OCI-M1 (cell line): Measurements from ENCODE around the gene JMJD4.

Experiments
- DNase-seq: peaks from one replicate; lab custom pipeline; 2025; lab: John Stamatoyannopoulos, UW

Gene JMJD4

DNA sequence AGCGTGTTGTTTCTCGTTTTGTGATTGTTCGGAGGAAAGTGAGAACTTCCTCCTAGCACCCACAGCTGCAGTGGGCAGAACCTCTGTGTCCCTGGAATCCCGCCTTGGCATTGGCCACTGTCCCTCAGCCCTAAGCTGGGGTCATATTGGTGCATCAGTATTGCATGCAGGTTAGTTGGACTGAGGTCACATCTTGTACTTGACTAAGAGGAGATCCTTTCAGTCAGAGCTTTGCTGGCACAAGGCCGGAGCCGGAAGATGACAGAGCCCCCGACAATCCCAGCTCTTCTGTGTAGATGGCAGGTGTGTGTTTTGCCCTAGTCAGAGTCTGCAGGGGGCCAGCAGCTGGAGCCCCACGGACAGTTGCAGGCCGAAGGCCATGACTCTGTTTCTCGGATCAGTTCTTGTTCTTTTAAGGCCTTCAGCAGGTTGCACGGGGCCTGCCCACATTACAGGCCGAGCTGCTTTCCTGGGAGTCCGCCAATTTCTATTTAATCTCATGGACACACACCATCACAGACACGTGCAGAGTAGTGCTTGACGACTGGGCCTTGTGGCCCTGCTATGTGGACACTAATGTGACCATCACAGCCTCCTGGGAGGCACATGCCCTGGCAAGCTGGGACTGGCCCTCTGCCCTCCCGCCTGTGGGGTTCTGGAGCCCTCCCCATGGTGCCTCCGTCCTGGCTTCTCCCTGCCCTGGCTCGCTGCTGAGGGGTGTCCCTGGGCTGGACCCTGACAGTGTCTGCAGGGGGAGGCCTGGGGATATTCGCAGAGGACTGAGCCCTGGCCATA lies 15.0 kb upstream of the JMJD4 start:
- no peak for DNase-seq

- no peak for DNase-seq
These were observed 14.1 kb upstream of the JMJD4 start for GRCh38 chr1:227749225-227749624.

GRCh38 chr1:227748496-227749182 lies 13.5 kb upstream of the JMJD4 start:
- DNase-seq, result peak; percentile 92

GRCh38 chr1:227747948-227748495 lies 12.9 kb upstream of the JMJD4 start:
- DNase-seq, result no peak

GRCh38 chr1:227747382-227747781 lies 12.3 kb upstream of the JMJD4 start:
- DNase-seq, result no peak

- DNase-seq, result no peak
These were observed 11.6 kb upstream of the JMJD4 start for GRCh38 chr1:227746676-227747075.

DNA sequence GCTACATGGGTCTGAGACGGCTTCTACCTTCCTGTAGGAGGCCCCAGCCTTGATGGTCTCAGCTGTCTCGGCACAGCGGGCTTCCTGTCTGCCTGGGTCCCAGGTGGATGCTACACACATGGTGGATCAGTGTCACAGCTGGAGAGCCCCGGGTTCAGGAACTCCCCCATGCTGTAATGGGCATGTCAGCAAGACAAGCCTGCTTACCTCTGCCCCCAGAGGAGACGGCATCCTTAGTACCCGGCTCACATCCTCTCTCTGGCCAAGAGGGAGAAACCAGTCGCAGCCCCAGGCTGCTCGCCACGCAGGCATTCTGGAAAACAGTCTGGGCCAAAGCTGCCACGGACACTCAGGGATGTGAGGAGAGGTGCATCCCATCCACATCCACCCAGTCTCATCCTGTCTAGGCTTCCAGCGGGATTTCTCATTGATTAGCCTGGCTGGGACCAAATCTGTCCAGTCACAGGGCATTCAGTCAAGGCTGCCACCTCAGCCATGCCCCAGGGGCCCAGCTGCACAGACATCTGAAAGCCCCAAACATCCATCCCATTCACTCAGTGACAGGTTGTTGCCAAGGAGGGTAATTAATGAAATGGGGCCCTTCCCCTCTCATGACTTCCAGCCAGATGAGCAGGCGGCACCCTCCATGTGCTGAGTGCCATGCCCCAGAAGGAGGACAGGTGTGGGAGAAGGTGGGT lies 10.6 kb upstream of the JMJD4 start:
- no peak for DNase-seq

GRCh38 chr1:227744668-227745067 lies 9.6 kb upstream of the JMJD4 start:
- no peak for DNase-seq

- no peak for DNase-seq
These were observed 7.9 kb upstream of the JMJD4 start for GRCh38 chr1:227742738-227743715.

- DNase-seq, result no peak
These were observed 6.2 kb upstream of the JMJD4 start for GRCh38 chr1:227741166-227741870.

GRCh38 chr1:227740401-227740960 lies 5.4 kb upstream of the JMJD4 start:
- DNase-seq, result no peak

- no peak for DNase-seq
These were observed 4.5 kb upstream of the JMJD4 start for GRCh38 chr1:227739636-227740035.

- DNase-seq, result no peak
These were observed 3.7 kb upstream of the JMJD4 start for GRCh38 chr1:227738820-227739219.

DNA sequence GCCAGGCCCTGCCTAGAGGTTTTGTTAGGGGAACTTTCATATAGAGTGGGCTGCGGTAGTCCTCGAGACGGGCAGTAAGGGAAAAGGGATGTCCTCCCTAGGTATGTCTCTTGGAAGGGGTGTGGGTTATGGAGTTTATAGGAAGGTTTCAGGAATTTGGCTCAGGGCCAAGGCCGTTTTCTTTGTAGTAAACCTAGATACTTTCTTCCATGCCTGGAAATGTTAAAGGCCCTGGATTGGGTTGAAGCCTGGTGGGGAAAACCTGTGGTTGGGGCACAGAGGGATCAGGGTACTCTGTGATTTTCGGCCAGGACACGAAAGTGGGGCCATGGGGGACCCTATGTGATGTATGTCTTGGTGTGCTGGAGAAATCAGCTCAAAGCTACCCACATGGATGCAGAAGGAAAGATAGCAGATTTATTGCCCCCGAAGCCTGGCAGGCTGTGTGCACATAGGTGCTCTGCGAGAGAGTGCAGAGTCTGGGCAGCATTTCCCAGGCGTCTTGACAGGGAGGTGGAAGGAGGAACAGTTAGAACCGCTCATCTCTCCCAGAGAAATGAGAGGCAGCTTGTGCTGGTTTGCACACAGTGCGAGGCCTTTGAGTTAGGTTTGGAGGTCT lies 1.8 kb upstream of the JMJD4 start:
- DNase-seq, result no peak

GRCh38 chr1:227735539-227736285 lies 610 bp upstream of the JMJD4 start:
- peak; percentile 35 for DNase-seq

GRCh38 chr1:227734546-227734855 lies 601 bp downstream of the JMJD4 start:
- DNase-seq, result peak; percentile 52

DNA sequence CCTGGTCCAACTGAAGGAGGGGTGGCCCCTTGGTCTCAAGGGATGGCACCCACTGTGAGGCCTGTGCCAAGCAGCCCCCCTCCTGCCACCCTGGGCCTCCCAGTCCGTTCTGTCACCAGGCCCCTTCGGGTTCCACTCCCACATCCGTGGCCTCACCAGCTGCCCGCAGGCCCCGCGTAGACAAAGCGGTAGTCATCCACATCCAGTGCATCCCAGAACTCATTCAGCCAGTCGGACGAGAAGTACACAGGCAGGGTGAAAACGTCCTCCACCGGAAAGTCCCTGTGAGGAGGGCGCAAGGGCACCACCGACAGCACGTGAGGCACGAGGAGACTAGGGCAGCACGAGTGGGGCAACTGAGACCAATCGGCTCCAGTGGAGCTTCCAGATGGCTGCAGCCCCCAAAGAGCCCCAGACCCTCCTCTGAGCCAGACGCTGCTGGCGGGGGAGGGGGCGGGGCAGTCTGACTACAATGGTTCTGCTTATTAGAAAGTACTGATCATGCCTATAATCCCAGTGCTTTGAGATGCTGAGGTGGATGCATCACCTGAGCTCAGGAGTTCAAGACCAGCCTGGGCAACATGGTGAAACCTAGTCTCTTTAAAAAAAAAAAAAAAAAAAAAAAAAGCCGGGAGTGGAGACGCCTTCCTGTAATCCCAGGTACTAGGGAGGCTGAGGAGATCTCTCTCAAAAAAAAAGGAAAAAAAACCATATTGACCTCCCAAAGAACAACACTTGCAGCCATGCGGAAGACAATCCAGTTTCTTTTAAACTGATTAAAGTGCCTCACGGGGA lies 1.2 kb downstream of the JMJD4 start:
- DNase-seq, result no peak

- DNase-seq, result no peak
These were observed 1.8 kb downstream of the JMJD4 start for GRCh38 chr1:227733309-227733705.
